Kidney epithelial cell (primary cell): Measurements from ENCODE around the gene ADAD2. TPM values are rescaled to one million over a fixed set of nuclear protein-coding genes. Genes with fewer than 3 reads are reported as not detected.

ENCODE experiments used
- DNase-seq: peaks from one replicate; pipeline ENCODE4 v3.0.0-alpha.2; 2010; ENCODE audit warnings: low read depth
- H3K27me3 ChIP-seq: 2 replicates; pipeline ENCODE4 v1.6.0; 2011; ENCODE audit warnings: low read length; ENCODE audit not compliant: control insufficient read depth, insufficient read depth
- H3K36me3 ChIP-seq: 2 replicates; pipeline ENCODE4 v1.5.1; 2011; ENCODE audit warnings: low read length; ENCODE audit not compliant: control insufficient read depth, insufficient read depth
- H3K4me3 ChIP-seq: 2 replicates; pipeline ENCODE4 v1.5.1; 2011; ENCODE audit warnings: low read depth, mild to moderate bottlenecking, control low read depth, low read length
- total RNA-seq: library from RNA; depleted of rRNA; stranded (reverse); fragments of >200 nt; gene quantifications from 2 replicates; pipeline ENCODE4 v1.2.3, GENCODE V29; 2015
- TF ChIP-seq, protein P1 (sequence below): IDR thresholded peaks from 2 replicates; pipeline ENCODE4 v1.5.1; 2011; ENCODE audit warnings: mild to moderate bottlenecking, moderate library complexity, low read length, control low read depth, inconsistent platforms; ENCODE audit not compliant: insufficient read depth, poor library complexity, severe bottlenecking

ADAD2 gene
- total RNA-seq, 1 donor from 2014 or later = not detected

DNA sequence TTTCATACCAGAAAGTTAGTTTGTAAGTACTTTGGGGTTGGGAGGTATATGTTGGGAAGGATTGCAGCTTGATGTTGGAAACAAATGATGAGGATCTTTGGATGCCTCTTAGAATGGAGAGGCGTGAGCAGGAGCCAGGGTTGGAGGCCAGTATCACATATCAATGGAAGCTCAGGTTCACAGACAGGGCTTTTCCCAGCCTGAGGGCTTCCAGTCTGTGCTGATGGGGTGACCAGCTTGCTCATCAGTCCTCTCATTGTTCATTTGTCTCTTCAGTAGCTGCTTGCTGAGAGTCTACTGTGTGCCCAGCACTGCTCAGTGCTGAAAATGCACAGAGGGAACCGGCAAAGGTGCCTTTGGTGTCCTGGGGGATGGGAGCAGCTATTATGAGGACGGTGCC, 40.0 kb upstream of the ADAD2 start:
- TF ChIP-seq, protein P1, sequence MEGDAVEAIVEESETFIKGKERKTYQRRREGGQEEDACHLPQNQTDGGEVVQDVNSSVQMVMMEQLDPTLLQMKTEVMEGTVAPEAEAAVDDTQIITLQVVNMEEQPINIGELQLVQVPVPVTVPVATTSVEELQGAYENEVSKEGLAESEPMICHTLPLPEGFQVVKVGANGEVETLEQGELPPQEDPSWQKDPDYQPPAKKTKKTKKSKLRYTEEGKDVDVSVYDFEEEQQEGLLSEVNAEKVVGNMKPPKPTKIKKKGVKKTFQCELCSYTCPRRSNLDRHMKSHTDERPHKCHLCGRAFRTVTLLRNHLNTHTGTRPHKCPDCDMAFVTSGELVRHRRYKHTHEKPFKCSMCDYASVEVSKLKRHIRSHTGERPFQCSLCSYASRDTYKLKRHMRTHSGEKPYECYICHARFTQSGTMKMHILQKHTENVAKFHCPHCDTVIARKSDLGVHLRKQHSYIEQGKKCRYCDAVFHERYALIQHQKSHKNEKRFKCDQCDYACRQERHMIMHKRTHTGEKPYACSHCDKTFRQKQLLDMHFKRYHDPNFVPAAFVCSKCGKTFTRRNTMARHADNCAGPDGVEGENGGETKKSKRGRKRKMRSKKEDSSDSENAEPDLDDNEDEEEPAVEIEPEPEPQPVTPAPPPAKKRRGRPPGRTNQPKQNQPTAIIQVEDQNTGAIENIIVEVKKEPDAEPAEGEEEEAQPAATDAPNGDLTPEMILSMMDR = no peak
- no peak for DNase-seq
- no peak overlapping the region for H3K4me3 ChIP-seq
- H3K27me3 ChIP-seq = peaks cover 10% of the 10 kb centered on the region
- no peaks in the 10 kb centered on the region for H3K36me3 ChIP-seq

DNA sequence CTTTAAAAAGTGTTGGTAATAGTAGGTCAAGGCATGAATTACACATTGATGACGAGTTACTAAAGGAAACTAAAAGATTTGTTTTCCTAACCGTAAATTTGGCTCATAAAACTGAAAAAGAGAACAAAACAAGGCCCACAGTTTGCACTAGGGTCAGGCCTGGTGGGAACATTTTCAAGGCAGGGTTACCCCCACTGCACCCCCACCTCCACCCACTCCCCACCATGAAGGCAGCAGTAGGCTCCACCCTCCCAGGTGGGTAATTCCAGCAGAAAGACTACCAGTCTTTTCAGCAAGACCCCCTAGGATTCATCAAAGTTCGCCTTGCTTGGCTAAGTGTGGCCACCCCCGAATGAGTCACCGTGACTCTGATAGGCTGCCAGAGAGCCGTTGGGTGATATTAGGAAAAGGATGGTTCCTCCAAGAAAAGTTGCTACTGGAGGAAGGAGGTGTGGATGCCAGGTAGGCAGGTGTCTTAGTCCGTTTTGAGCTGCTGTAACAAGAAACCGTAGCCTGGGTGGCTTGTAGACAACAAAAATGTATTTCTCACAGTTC, 37.2 kb upstream of the ADAD2 start:
- TF ChIP-seq, protein P1 = no peak
- Histone ChIP-seq H3K36me3 (no peaks in the 10 kb centered on the region), H3K4me3 (no peak overlapping the region), H3K27me3 (no peaks in the 10 kb centered on the region)
- DNase-seq = no peak

DNA sequence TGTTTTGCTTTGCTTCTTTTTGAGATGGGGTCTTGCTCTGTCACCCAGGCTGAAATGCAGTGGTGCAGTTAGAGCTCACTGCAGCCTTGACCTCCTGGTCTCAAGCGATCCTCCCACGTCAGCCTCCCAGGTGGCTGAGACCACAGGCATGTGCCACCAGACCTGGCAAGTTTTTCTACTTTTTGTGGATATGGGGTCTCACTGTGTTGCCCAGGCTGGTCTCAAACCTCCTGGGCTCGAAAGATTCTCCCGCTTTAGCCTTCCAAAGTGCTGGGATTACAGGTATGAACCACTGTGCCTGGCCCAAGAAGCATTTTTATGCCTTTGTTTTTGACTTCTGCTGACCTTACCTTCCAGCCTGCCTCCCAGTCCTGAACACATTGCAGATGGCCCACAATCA, 35.7 kb upstream of the ADAD2 start:
- DNase-seq = no peak
- H3K4me3 ChIP-seq = no peak overlapping the region
- TF ChIP-seq, protein P1 = no peak
- H3K27me3 ChIP-seq = no peaks in the 10 kb centered on the region
- no peaks in the 10 kb centered on the region for H3K36me3 ChIP-seq

DNA sequence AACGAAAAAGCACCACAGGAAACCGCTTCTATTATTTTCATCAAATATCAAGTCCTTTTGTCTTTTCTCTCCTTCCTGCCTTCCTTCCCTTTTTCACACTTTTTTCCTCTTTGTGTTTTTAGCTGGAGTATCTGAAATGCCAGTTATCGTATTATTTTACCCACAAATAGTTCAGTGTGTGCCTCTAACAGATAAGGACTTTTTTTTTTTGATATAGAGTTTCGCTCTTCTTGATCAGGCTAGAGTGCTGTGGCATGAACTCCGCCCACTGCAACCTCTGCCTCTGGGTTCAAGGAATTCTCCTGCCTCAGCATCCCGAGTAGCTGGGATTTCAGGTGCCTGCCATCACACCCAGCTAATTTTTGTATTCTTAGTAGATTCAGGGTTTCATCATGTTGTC, 35.2 kb upstream of the ADAD2 start:
- Histone ChIP-seq H3K36me3 (no peaks in the 10 kb centered on the region), H3K27me3 (no peaks in the 10 kb centered on the region), H3K4me3 (no peak overlapping the region)
- no peak for DNase-seq
- TF ChIP-seq, protein P1 = no peak

DNA sequence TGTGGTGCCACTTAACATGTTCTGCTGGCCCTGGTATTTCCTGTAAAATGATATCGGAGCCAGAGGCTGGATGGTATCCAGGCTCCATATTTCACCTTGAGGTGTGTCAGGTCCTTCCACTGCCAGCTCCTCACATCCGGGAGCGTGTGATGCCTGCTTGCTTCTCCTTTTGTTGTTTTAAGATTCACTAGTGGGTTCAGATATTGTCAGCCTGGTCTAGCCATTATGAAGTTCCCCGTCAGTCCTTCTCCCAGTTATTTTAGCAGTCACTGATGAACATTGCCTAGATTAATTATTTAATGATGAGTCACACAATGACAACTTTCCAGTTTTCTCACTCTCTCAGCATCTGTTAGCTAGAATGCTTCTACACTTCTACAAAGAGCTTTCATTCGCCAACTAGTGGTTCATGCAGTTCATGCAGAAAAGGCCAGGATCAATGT, 34.6 kb upstream of the ADAD2 start:
- H3K4me3 ChIP-seq = no peak overlapping the region
- no peaks in the 10 kb centered on the region for H3K27me3 ChIP-seq
- TF ChIP-seq, protein P1 = peak; percentile 31
- DNase-seq = peak; percentile 45
- H3K36me3 ChIP-seq = no peaks in the 10 kb centered on the region

DNA sequence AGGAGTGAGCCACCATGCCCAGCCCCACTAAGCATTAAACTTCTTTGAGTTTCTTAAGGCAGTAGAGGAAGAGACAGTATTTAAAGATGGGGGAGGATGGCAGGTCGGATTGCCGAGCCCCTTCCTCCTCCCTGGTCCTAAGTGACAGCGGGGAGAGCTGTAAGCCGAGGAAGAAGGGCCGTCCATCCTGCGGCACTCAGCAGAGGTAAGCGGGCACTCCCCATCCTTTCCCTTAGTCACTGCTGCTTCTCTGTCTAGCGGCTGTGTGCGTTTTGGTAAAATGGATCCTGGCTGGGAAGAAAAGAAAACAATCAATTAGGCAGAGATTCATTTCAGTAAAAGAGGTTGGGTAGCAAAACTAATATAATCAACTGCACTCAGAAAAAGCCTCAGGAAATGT, 31.9 kb upstream of the ADAD2 start:
- Histone ChIP-seq H3K27me3 (peaks cover 3% of the 10 kb centered on the region), H3K36me3 (no peaks in the 10 kb centered on the region), H3K4me3 (no peak overlapping the region)
- DNase-seq = no peak
- TF ChIP-seq, protein P1 = no peak
